ENCODE data around the gene RAB40C.

RAB40C gene

GRCh38 chr16:619476-620100 lies 29.7 kb downstream of the RAB40C start:
- no peak for DNase-seq

DNA sequence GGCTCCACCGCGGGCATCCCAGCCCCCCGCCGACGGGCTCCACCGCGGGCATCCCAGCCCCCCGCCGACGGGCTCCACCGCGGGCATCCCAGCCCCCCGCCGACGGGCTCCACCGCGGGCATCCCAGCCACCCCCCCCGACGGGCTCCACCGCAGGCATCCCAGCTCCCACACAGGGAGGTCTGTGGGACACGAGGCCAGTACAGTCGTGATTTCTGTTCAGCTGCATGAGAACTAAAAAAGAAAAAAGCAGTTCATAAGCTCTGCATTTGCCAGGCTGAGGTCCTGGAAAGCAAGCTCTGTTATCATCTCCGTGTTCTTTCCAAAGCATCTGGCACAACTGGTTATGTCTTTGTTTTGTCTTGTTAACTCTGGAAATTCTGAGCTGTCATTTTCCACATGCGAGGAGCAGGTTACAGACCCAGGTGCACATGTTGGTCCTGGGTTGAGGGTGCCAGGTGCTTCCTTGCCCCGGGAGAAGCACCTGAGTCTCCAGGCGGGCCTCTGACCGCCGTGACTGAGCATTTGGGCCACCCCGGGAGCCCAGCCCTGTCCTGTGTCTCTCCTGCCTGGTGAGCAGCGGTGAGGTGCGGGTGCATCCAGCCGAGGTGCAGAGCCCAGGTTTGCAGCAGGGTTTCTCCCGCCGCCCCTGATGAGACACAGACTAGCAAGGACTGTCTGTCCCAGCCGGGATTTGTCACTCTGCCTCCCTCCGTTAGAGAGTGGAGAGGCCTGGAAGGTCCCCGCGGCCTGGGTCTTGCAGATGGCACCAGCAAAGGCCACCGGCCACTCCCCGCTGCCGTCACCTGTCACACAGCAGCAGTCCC lies 31.0 kb downstream of the RAB40C start:
- no peak for DNase-seq

- DNase-seq = no peak
Observed at GRCh38 chr16:621526-622105, 31.8 kb downstream of the RAB40C start.

GRCh38 chr16:622920-623280 lies 33.0 kb downstream of the RAB40C start:
- no peak for DNase-seq

- DNase-seq = no peak
Observed at GRCh38 chr16:624526-625070, 34.7 kb downstream of the RAB40C start.

DNA sequence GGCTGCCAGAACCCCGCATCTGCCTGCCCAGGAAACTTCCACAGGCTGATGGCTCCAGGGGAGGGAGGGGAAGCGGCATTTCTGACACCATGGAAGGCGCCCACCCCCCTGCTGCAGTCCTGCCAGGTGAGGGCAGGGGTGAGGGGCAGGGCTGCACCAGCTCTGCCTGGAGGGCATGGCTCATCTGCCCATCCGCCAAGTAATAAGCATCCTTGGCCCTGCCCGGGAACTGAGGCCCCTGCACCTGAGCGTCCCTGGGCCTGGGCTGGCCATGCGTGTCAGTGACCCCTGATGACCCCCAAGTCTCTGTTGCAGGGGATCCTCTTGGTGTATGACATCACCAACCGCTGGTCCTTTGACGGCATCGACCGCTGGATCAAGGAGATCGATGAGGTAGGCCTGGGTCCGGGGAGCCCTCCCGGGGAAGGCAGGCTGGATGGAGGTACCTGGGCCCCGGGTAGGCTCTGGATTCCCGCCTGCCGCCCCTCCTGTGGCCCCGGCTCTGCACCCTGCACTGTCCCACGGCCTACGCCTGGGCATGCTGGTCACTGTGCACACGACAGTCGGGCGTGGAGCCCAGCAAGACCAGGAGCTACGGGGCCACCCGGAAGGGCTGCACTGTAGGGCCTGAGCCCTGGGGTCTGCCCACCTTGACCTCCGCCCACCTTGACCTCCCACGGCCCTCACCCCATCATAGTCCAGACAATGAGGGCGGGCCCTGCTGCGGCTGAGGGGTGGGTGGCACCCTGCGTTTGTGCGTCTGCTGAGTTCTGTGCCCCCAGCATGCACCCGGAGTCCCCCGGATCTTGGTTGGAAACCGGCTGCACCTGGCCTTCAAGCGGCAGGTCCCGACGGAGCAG lies 35.5 kb downstream of the RAB40C start:
- DNase-seq = no peak

DNA sequence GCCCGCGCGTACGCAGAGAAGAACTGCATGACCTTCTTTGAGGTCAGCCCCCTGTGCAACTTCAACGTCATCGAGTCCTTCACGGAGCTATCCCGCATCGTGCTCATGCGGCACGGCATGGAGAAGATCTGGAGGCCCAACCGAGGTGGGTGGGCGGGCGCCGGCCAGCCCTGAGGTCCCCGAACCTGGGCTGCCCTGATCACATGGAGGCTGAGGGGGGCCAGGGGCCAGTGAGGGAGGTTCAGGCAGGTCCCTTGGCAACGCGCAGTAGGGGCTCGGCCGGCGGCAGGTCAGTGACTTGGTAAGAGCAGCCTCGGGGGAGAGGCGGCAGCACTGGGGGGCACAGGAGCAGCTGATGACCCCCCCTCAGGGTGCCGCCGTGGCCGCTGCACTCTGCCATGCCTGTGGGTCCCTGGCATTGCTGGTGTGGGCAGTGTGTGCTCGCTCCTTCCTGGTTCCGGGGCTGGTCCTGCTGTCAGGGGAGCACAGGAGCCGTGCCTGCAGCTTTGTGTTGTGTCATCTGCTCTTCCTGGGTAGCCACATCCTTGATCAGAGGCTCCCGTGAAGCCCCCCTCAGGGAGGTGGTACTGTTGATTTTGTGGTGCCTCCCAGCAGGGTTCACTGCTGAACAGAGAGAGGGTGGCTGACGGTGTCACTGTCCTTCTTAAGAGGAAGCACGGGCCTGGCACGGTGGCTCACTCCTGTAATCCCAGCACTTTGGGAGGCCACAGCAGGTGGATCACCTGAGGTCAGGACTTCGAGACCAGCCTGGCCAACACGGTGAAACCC lies 36.3 kb downstream of the RAB40C start:
- no peak for DNase-seq

DNA sequence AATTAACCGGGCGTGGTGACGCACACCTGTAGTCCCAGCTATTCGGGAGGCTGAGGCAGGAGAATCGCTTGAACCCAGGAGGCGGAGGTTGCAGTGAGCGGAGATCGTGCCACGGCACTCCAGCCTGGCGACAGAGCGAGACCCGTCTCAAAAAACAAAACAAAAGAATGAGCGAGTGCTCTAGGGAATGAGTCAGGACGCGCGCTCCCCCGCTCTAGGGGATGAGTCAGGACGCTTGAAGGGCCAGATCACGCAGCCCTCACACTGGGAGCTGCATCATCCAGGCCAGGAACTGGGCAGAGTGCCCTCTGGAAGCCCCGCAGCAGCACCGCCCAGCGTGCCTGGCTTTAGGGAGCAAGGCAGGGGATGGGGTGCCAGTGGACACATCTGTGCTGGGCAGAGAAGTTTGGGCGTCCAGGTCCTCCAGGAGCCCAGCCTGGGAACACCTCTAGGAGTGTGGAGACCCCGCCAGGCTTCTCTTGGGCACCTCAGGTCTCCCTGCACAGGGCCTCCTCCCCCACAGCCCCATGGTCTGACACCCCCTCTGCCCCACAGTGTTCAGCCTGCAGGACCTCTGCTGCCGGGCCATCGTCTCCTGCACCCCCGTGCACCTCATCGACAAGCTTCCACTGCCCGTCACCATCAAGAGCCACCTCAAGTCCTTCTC lies 37.1 kb downstream of the RAB40C start:
- DNase-seq = no peak

DNA sequence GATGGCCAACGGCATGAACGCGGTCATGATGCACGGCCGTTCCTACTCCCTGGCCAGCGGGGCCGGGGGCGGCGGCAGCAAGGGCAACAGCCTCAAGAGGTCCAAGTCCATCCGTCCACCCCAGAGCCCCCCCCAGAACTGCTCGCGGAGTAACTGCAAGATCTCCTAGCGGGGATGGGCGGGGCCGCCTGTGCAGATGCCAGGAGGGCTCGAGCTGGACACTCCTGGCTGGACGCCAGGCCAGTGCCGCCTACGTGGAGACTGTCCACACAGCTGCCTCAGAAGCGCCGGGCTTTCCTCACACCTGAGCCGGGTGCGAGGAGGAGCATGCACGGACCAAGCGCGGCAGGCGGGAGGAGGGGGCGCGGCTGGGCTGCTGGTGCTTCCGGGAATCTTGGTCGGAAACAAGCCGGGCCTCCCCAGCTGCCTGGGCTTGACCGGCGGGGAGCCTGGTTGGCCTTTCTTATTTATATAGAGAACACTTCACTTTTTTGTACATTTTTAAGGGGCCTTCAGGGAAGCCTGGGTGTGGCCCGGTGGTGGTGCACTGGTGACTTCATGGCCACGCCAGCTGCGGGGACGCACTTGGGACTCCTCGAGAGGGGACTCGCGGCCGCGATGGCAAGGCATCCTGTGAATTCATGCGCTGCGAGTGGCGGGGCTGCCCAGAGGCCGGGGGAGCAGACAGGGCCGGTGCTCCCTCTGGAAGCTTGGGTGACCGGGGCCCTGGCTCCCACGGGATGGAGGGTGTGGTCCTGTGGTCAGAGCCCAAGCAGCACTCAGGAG lies 37.8 kb downstream of the RAB40C start:
- no peak for DNase-seq

GRCh38 chr16:628321-629061 lies 38.6 kb downstream of the RAB40C start:
- DNase-seq = no peak

DNA sequence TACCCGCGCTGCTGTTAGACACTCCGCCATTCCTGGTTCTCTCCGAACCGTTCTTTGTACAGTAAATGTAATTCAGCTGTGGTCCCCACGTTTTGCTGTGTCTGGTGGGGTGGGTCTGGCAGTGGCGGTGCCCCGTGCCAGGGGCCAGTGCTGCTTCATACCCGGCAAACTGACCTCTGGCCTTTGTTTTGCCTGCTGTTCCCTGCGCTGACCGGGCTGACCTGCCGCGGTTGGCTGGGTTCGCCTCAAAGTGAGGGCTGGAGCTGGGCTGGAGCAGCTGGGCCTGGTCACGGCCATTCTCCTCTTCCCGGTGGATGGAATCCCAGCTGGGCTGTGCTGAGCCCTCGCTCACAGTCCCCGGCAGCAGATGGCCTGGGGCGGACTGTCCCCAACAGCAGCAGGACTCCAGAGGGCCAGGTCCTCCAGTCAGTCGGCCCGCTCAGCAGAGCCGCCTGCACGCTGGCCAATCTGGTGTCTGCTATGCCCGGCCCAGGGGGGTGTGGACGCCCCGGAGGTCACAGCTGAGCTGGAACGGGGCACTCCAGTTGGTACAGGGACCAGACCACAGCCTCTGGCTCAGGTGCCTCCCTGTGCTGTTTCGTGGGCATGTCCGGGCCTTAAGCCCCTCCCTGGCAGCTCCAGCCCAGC lies 39.4 kb downstream of the RAB40C start:
- DNase-seq = no peak

GRCh38 chr16:629833-630248 lies 40.0 kb downstream of the RAB40C start:
- DNase-seq = no peak

GRCh38 chr16:630249-630814 lies 40.5 kb downstream of the RAB40C start:
- no peak for DNase-seq

DNA sequence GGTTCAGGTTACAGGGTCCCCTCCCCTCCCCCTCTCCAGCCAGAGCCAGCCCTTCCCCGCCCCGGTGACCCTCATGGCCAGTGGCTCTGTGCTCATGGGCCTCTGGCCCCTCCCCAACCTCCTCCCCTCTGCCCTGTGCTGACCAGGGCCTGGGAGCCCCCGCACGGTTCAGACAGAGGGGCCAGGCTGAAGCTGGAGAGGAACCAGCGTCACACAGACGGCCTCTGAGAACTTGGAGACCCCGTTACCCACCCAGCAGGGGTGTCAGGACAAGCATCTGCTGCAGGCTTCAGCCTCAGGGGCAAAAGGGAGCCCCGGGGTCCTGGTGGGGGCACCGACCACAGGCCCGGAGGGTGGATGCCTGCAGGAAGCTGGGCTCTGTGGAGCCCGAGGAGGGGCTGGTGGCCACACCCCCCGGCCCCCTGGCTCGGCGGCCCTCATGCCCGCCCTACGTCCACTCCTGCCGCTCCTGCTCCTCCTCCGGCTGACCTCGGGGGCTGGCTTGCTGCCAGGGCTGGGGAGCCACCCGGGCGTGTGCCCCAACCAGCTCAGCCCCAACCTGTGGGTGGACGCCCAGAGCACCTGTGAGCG lies 41.0 kb downstream of the RAB40C start, which contains the start of gene WFIKKN1:
WFIKKN1 (plus strand) TSS at position 171 of the 591 bp plus-strand sequence; CDS start at position 440, 269 bp downstream.
- no peak for DNase-seq

DNA sequence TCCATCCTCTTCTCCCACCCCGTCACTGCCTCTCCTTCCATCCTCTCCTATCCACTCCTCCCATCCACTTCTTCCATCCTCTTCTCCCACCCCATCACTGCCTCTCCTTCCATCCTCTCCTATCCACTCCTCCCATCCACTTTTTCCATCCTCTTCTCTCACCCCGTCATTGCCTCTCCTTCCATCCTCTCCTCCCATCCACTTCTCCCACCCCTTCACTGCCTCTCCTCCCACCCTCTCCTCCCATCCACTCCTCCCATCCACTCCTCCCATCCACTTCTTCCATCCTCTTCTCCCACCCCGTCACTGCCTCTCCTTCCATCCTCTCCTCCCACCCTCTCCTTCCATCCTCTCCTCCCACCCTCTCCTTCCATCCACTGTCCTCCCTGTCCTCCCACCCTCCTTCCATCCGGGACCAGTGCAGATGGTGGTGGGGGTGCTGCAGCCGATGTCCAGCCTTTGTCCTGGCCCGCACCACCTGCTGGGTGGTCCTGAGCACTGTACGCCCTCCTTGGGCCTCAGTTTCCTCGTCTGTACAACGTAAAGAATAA lies 42.0 kb downstream of the RAB40C start:
- no peak for DNase-seq

DNA sequence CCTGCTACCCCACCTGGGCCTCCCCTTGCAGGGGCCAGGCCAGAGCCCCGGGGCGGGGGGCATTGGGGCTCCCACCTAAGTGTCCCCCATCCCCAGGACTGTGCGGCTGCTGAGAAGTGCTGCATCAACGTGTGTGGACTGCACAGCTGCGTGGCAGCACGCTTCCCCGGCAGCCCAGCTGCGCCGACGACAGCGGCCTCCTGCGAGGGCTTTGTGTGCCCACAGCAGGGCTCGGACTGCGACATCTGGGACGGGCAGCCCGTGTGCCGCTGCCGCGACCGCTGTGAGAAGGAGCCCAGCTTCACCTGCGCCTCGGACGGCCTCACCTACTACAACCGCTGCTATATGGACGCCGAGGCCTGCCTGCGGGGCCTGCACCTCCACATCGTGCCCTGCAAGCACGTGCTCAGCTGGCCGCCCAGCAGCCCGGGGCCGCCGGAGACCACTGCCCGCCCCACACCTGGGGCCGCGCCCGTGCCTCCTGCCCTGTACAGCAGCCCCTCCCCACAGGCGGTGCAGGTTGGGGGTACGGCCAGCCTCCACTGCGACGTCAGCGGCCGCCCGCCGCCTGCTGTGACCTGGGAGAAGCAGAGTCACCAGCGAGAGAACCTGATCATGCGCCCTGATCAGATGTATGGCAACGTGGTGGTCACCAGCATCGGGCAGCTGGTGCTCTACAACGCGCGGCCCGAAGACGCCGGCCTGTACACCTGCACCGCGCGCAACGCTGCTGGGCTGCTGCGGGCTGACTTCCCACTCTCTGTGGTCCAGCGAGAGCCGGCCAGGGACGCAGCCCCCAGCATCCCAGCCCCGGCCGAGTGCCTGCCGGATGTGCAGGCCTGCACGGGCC lies 42.8 kb downstream of the RAB40C start:
- no peak for DNase-seq
